Breast epithelium (tissue), 4 donors: ENCODE data around the gene PDCL2. TPM values are rescaled to one million over a fixed set of nuclear protein-coding genes. Genes with fewer than 3 reads are reported as not detected.

Experiments
- DNase-seq, 2 donors: peaks; one replicate each; pipeline ENCODE4 v3.0.0-alpha.2; 2019; ENCODE audit warnings: low spot score in 2 of 2
- H3K27ac ChIP-seq, 2 donors: fragments of 200-600 bp; sonication (generic) in 1 of 2; one replicate each; pipeline ENCODE4 v1.5.1; 2016 to 2019; ENCODE audit warnings: mild to moderate bottlenecking in 1 of 2
- H3K27me3 ChIP-seq, 2 donors: fragments of 200-600 bp; sonication (generic) in 1 of 2; one replicate each; pipeline versions ENCODE4 v1.5.1 to v1.6.0; 2017 to 2019; ENCODE audit warnings: control low read depth in 1 of 2, mild to moderate bottlenecking in 1 of 2
- H3K36me3 ChIP-seq: fragments of 200-600 bp; one replicate; pipeline ENCODE4 v1.5.1; 2019
- H3K4me1 ChIP-seq, 2 donors: fragments of 200-600 bp; sonication (generic); one replicate each; pipeline ENCODE4 v1.5.1; 2016 to 2019; ENCODE audit warnings: control low read depth in 1 of 2
- H3K4me3 ChIP-seq, 3 donors: fragments of 200-600 bp; sonication (generic); 1 replicate in 2 of 3; 2 replicates in 1 of 3; pipeline ENCODE4 v1.5.1; 2016 to 2019; ENCODE audit warnings: mild to moderate bottlenecking in 3 of 3, moderate library complexity in 2 of 3
- H3K9me3 ChIP-seq, 2 donors: fragments of 200-600 bp; sonication (generic) in 1 of 2; one replicate each; pipeline ENCODE4 v1.5.1; 2016 to 2019; ENCODE audit warnings: control low read depth in 1 of 2
- POLR2A ChIP-seq: fragments of 450-650 bp; IDR thresholded peaks from one replicate; pipeline ENCODE4 v1.6.1; 2016; ENCODE audit warnings: antibody characterized with exemption, mild to moderate bottlenecking, moderate library complexity
- POLR2AphosphoS5 ChIP-seq, 3 donors: sonication (generic); formaldehyde crosslinking; IDR thresholded peaks; one replicate each; pipeline ENCODE4 v1.6.1; 2017; ENCODE audit warnings: antibody characterized with exemption in 3 of 3
- intact Hi-C: fragments of 100-400 bp; cut with DNase I; formaldehyde crosslinking; loops from one replicate; pipeline ENCODE4 v1.15.1; 2023; ENCODE audit warnings: low total_unique reads
- total RNA-seq, 3 donors: library from RNA; depleted of rRNA; stranded (reverse); fragments of >200 nt; gene quantifications; one replicate each; pipeline ENCODE4 v1.1.0, GENCODE V29; 2016
- TF ChIP-seq, protein P1 (sequence below), 3 donors: fragments of 450-650 bp; IDR thresholded peaks; one replicate each; pipeline ENCODE4 v1.5.1; 2016 to 2017; ENCODE audit warnings: antibody characterized with exemption in 3 of 3, mild to moderate bottlenecking in 3 of 3, moderate library complexity in 3 of 3

PDCL2 gene
- total RNA-seq, 3 donors from 2014 or later, result not detected

DNA sequence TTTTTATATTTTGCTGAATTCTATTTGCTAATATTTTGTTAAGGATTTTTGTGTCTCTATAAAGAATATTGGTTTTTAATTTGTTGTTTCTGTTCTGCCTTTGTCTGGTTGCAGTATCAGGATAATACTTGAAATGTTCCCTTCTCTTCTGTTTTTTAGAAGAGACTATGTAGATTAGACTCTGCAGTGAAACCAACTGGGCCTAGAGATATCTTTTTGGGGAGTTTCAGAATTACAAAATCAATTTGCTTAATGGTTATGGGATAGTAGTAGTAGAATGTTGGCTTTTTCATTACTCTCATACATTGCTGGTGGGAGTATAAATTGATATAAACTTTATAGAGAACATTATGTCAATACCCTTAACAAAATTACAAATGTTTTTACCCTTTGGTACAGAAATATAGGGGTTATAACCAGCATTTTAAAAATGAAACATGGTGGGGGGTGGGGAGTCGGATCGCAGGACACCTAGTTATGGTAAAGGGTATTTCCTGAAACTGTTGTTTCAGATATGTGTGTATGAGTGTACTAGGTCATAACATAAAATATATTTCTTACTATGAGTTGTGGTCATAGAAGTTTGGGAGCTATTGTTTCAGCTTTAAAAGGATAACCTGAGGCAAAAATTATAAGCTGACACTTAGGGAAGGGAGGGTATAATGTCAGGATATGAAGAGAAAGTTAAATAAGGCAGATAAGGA lies 74.4 kb downstream of the PDCL2 start:
- Histone ChIP-seq H3K27me3 (no peaks in the 10 kb centered on the region), H3K27ac (no peak overlapping the region), H3K9me3 (no peaks in the 10 kb centered on the region), H3K36me3 (no peaks in the 10 kb centered on the region), H3K4me3 (no peak overlapping the region), H3K4me1 (no peaks in the 10 kb centered on the region)
- intact Hi-C loops, result loop anchor here (5.0 kb wide), 1 partner anchor 1400 kb away; no protein-coding TSS in a partner anchor
- TF ChIP-seq POLR2A (no peak), POLR2AphosphoS5 (IDR thresholded peaks at IDR 0.05) (no peak)
- TF ChIP-seq, protein P1, sequence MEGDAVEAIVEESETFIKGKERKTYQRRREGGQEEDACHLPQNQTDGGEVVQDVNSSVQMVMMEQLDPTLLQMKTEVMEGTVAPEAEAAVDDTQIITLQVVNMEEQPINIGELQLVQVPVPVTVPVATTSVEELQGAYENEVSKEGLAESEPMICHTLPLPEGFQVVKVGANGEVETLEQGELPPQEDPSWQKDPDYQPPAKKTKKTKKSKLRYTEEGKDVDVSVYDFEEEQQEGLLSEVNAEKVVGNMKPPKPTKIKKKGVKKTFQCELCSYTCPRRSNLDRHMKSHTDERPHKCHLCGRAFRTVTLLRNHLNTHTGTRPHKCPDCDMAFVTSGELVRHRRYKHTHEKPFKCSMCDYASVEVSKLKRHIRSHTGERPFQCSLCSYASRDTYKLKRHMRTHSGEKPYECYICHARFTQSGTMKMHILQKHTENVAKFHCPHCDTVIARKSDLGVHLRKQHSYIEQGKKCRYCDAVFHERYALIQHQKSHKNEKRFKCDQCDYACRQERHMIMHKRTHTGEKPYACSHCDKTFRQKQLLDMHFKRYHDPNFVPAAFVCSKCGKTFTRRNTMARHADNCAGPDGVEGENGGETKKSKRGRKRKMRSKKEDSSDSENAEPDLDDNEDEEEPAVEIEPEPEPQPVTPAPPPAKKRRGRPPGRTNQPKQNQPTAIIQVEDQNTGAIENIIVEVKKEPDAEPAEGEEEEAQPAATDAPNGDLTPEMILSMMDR (IDR thresholded peaks at IDR 0.05), result no peak
- DNase-seq, result no peak

DNA sequence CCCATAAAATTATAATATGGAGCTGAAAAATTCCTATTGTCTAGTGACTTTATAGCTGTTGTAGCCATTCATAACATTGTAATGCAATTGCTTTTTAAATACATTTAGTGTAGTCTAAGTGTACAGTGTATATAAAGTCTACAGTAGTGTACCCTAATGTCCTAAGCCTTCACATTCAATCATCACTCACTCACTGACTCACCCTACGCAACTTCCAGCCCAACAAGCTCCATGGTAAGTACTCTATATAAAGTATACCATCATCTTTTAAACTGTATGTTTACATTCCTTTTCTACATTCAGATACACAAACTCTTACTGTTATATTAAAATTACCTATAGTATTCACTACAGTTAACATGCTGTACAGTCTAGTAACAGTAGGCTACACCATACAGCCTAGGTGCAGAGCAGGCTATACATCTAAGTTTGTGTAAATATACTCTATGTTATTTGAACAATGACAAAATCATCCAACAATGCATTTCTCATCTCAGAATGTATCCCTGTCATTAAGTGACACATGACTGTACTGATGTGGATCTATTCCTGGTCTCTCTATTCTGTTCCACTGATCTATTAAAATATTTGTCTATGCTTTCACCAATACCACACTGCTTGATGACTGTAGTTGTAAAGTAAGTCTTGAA lies 79.0 kb downstream of the PDCL2 start:
- Histone ChIP-seq H3K36me3 (no peaks in the 10 kb centered on the region), H3K9me3 (no peaks in the 10 kb centered on the region), H3K27ac (no peak overlapping the region), H3K27me3 (no peaks in the 10 kb centered on the region), H3K4me1 (no peaks in the 10 kb centered on the region), H3K4me3 (no peak overlapping the region)
- TF ChIP-seq, protein P1 (IDR thresholded peaks at IDR 0.05), result no peak
- TF ChIP-seq POLR2A (no peak), POLR2AphosphoS5 (IDR thresholded peaks at IDR 0.05) (no peak)
- no peak for DNase-seq
- intact Hi-C loops, result no loop called here

DNA sequence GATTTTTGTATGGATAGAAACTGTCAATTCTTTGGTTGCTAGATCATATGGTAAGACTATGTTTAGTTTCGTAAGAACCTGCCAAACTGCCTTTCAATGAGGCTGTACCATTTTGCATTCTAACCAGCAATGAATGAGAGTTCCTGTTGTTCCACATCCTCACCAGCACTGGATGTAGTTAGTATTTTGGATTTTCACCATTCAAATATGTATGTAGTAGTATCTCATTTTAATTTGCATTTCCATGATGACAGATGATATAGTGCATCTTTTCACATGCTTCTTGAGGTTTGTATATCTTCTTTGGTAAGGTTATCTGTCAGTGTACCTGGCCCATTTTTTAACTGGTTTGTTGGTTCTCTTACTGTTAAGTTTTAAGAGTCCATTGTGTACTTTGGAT lies 80.0 kb downstream of the PDCL2 start:
- no peak overlapping the region for H3K27ac ChIP-seq
- H3K4me3 ChIP-seq, result no peak overlapping the region
- H3K4me1 ChIP-seq, result no peaks in the 10 kb centered on the region
- TF ChIP-seq, protein P1 (IDR thresholded peaks at IDR 0.05), result no peak
- TF ChIP-seq POLR2AphosphoS5 (IDR thresholded peaks at IDR 0.05) (no peak), POLR2A (no peak)
- no peaks in the 10 kb centered on the region for H3K9me3 ChIP-seq
- no peaks in the 10 kb centered on the region for H3K36me3 ChIP-seq
- DNase-seq, result no peak
- intact Hi-C loops, result no loop called here
- no peaks in the 10 kb centered on the region for H3K27me3 ChIP-seq

DNA sequence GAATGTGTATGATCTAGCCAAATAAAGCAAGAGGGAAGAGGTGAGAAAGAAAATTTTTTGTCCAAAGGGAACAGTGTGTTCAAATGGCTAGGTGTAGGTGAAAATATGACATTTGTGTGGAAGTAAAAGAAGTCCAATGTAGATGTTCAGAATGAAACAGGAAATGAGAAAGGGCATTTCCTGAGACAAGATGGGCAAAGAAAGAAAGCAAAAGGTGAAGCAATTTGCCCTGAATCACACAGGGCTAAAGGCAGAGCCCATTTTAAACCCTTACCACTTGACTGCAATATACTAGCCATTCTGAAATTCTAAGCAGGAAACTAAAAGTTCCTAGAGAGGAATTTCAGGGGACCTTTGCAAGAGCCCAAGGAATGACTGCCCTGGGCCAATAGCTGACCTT lies 81.4 kb downstream of the PDCL2 start:
- Histone ChIP-seq H3K27me3 (no peaks in the 10 kb centered on the region), H3K9me3 (no peaks in the 10 kb centered on the region), H3K4me3 (no peak overlapping the region), H3K36me3 (no peaks in the 10 kb centered on the region), H3K27ac (no peak overlapping the region), H3K4me1 (no peaks in the 10 kb centered on the region)
- no peak for DNase-seq
- intact Hi-C loops, result no loop called here
- TF ChIP-seq POLR2A, result no peak
- TF ChIP-seq POLR2AphosphoS5 (IDR thresholded peaks at IDR 0.05), result no peak
- TF ChIP-seq, protein P1 (IDR thresholded peaks at IDR 0.05), result no peak

GRCh38 chr4:55509266-55509665 lies 82.8 kb downstream of the PDCL2 start:
- H3K27ac ChIP-seq, result no peak overlapping the region
- TF ChIP-seq POLR2AphosphoS5 (IDR thresholded peaks at IDR 0.05) (no peak), POLR2A (no peak)
- TF ChIP-seq, protein P1 (IDR thresholded peaks at IDR 0.05), result no peak
- no peaks in the 10 kb centered on the region for H3K36me3 ChIP-seq
- H3K9me3 ChIP-seq, result no peaks in the 10 kb centered on the region
- no peaks in the 10 kb centered on the region for H3K27me3 ChIP-seq
- no peak overlapping the region for H3K4me3 ChIP-seq
- DNase-seq, result no peak
- intact Hi-C loops, result no loop called here
- H3K4me1 ChIP-seq, result no peaks in the 10 kb centered on the region
